GM18909 (cell line): ENCODE results near the gene CCDC57.
A peak's percentile ranks its signal among the peaks of the same experiment; 100 is the strongest.

ENCODE experiments used
- ATAC-seq: cut with Tn5 transposase; IDR thresholded peaks from one replicate; pipeline ENCODE4 v1.9.1; 2021; ENCODE audit warnings: mild to moderate bottlenecking; ENCODE audit not compliant: unreplicated experiment, poor library complexity

The CCDC57 gene

GRCh38 chr17:82058855-82059249 is 153.8 kb downstream of the CCDC57 start:
- ATAC-seq = no peak

- ATAC-seq = no peak
Observed at GRCh38 chr17:82058230-82058854, 154.3 kb downstream of the CCDC57 start.

- no peak for ATAC-seq
Observed at GRCh38 chr17:82056729-82057621, 155.7 kb downstream of the CCDC57 start.

GRCh38 chr17:82055965-82056728 is 156.5 kb downstream of the CCDC57 start:
- no peak for ATAC-seq

- ATAC-seq = no peak
Observed at GRCh38 chr17:82055023-82055964, 157.3 kb downstream of the CCDC57 start.

GRCh38 chr17:82054351-82055022 is 158.2 kb downstream of the CCDC57 start:
- no peak for ATAC-seq

GRCh38 chr17:82053556-82054263 is 158.9 kb downstream of the CCDC57 start:
- ATAC-seq = no peak

- ATAC-seq = no peak
Observed at GRCh38 chr17:82053130-82053529, 159.5 kb downstream of the CCDC57 start.

- no peak for ATAC-seq
Observed at GRCh38 chr17:82052638-82053059, 160.0 kb downstream of the CCDC57 start.

GRCh38 chr17:82051776-82052637 is 160.6 kb downstream of the CCDC57 start, which contains the start of the genes GPS1 and RFNG:
Gene GPS1, plus strand, starts transcription at chr17:82051898. Its CDS starts 34 bp downstream, at chr17:82051932.
Gene RFNG, minus strand, starts transcription at chr17:82051811. Its CDS starts 45 bp downstream, at chr17:82051766.
- peak; percentile 59 for ATAC-seq
